HepG2 (cell line): Measurements from ENCODE around the gene NFATC2. TPM values are rescaled to one million over a fixed set of nuclear protein-coding genes. Genes with fewer than 3 reads are reported as not detected.

Experiments used
- FLYWCH1 ChIP-seq: sonication (generic); formaldehyde crosslinking; IDR thresholded peaks from 2 replicates; pipeline ENCODE4 v1.8.1; 2023; ENCODE audit warnings: mild to moderate bottlenecking, missing genetic modification reagents
- NR2F2 ChIP-seq: IDR thresholded peaks from 2 replicates; pipeline ENCODE4 v1.6.1; 2012; ENCODE audit warnings: low read depth, inconsistent platforms, borderline replicate concordance
- RELA ChIP-seq: sonication (generic); formaldehyde crosslinking; IDR thresholded peaks from 2 replicates; pipeline ENCODE4 v1.4.0; 2020; ENCODE audit warnings: missing genetic modification reagents
- SOX6 ChIP-seq, 2 experiments: fragments of 450-650 bp in 1 of 2; sonication (generic) in 1 of 2; formaldehyde crosslinking in 1 of 2; IDR thresholded peaks; 2 replicates each; pipeline versions ENCODE4 v1.4.0 to v1.6.1; 2017 to 2020; ENCODE audit warnings: antibody characterized with exemption in 1 of 2, mild to moderate bottlenecking in 1 of 2, missing genetic modification reagents in 1 of 2
- TBX3 ChIP-seq: fragments of 450-650 bp; IDR thresholded peaks from 2 replicates; pipeline ENCODE4 v1.6.1; 2017; ENCODE audit warnings: antibody characterized with exemption, mild to moderate bottlenecking, inconsistent platforms, borderline replicate concordance
- ZBTB7B ChIP-seq: sonication (generic); formaldehyde crosslinking; IDR thresholded peaks from 2 replicates; pipeline ENCODE4 v1.4.0; 2020; ENCODE audit warnings: missing genetic modification reagents
- ZNF569 ChIP-seq: sonication (generic); formaldehyde crosslinking; IDR thresholded peaks from 2 replicates; pipeline ENCODE4 v1.5.0; 2020; ENCODE audit warnings: mild to moderate bottlenecking, missing genetic modification reagents, moderate library complexity, borderline replicate concordance
- polyA plus RNA-seq, 8 experiments: library from polyadenylated mRNA; depleted of rRNA in 3 of 8; stranded (reverse) in 7 of 8; unstranded in 1 of 8; fragments of >200 nt; fragmentation: Illumina TruSeq in 4 of 8; extraction: Trizol in 4 of 8; gene quantifications; 2 replicates each; pipeline versions ENCODE4 v1.2.1 to v1.2.3, GENCODE V29; 2011 to 2016; ENCODE audit warnings: low read depth in 4 of 8, missing spikeins in 1 of 8, mixed read lengths in 1 of 8; ENCODE audit not compliant: insufficient read depth in 1 of 8
- total RNA-seq, 5 experiments: library from RNA; depleted of rRNA; stranded (reverse); fragments of >200 nt; fragmentation: Illumina TruSeq; extraction: Trizol; gene quantifications; 2 replicates each; pipeline ENCODE4 v1.2.3, GENCODE V29; 2016; ENCODE audit warnings: low read depth in 1 of 5
- TF ChIP-seq, protein P1 (sequence below): sonication (generic); formaldehyde crosslinking; IDR thresholded peaks from 2 replicates; pipeline ENCODE4 v1.4.0; 2020; ENCODE audit warnings: missing genetic modification reagents
- TF ChIP-seq, protein P2 (sequence below): sonication (generic); formaldehyde crosslinking; IDR thresholded peaks from 2 replicates; pipeline ENCODE4 v1.4.0; 2020; ENCODE audit warnings: mild to moderate bottlenecking, missing genetic modification reagents
- TF ChIP-seq, protein P3 (sequence below): IDR thresholded peaks from 2 replicates; pipeline ENCODE4 v1.6.1; 2016; ENCODE audit warnings: low read depth
- TF ChIP-seq, protein P4 (sequence below): sonication (generic); formaldehyde crosslinking; IDR thresholded peaks from 2 replicates; pipeline ENCODE4 v1.4.0; 2020; ENCODE audit warnings: mild to moderate bottlenecking, missing genetic modification reagents, borderline replicate concordance
- TF ChIP-seq, protein P5 (sequence below): sonication (generic); formaldehyde crosslinking; IDR thresholded peaks from 2 replicates; pipeline ENCODE4 v1.9.0; 2021; ENCODE audit warnings: missing genetic modification reagents, mild to moderate bottlenecking, borderline replicate concordance
- TF ChIP-seq, protein P6 (sequence below), 2 experiments: IDR thresholded peaks; 2 replicates each; pipeline ENCODE4 v1.6.1; 2011 to 2012; ENCODE audit warnings: low read length in 2 of 2, borderline replicate concordance in 1 of 2, low read depth in 1 of 2, mild to moderate bottlenecking in 1 of 2, moderate library complexity in 1 of 2
- TF ChIP-seq, protein P7 (sequence below): IDR thresholded peaks from 2 replicates; pipeline ENCODE4 v1.6.1; 2016; ENCODE audit warnings: mild to moderate bottlenecking, missing biosample characterization, missing genetic modification reagents

NFATC2 gene
- total and polyA plus RNA-seq, 2 of the 13 experiments (the other 11 are each of a cell fraction or from before 2014, with no cell fraction given), result 1.9 to 3.3 TPM

DNA sequence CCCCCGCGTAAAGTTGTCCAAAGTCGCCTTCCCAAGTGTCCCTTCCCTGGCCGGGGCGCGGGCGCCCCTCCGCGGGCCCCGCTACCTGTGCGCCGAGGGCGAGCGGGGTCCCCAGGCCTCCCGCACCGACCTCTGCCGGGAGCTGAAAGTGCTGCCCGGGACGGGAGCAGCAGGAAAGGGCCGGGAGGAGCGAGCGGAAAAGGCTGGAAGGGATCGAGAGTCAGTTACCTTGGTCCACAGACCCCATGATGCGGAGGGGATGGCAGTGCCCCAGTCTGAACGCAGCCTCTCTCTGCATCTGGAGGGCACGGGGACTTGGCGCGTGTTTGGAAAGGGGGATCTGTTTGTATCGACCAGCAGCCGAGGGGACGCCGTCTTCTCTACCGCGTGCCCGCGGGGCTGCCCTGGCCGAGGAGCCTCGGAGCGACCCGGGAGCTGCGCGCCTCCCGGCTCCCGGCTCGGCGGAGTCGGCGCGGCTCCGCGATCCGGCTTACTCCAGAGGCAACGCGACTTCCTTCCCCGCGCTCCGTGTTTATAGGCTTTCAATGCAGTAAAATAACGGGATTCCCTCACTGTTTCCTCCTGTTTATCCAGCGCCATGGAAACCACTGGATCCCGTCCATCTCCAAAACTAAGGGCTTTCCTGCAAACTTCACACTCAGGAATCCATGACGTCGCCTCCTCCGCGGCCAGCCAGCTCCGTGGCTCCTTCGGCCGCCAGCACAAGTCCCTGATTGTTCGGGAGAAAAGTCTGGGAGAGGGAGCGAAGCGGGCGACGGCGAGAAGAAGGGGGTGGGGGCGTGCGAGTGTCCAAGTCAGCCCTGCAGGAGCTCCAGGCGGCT, 20.0 kb upstream of the NFATC2 start (continued):
- TF ChIP-seq, protein P1, sequence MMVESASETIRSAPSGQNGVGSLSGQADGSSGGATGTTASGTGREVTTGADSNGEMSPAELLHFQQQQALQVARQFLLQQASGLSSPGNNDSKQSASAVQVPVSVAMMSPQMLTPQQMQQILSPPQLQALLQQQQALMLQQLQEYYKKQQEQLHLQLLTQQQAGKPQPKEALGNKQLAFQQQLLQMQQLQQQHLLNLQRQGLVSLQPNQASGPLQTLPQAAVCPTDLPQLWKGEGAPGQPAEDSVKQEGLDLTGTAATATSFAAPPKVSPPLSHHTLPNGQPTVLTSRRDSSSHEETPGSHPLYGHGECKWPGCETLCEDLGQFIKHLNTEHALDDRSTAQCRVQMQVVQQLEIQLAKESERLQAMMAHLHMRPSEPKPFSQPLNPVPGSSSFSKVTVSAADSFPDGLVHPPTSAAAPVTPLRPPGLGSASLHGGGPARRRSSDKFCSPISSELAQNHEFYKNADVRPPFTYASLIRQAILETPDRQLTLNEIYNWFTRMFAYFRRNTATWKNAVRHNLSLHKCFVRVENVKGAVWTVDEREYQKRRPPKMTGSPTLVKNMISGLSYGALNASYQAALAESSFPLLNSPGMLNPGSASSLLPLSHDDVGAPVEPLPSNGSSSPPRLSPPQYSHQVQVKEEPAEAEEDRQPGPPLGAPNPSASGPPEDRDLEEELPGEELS (CRISPR knock-in tag), result 0 out of 2 replicates have a peak, but pooled peaks have one; percentile 11
- TF ChIP-seq, protein P2, sequence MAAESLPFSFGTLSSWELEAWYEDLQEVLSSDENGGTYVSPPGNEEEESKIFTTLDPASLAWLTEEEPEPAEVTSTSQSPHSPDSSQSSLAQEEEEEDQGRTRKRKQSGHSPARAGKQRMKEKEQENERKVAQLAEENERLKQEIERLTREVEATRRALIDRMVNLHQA (CRISPR knock-in tag), result no peak
- TF ChIP-seq, protein P3, sequence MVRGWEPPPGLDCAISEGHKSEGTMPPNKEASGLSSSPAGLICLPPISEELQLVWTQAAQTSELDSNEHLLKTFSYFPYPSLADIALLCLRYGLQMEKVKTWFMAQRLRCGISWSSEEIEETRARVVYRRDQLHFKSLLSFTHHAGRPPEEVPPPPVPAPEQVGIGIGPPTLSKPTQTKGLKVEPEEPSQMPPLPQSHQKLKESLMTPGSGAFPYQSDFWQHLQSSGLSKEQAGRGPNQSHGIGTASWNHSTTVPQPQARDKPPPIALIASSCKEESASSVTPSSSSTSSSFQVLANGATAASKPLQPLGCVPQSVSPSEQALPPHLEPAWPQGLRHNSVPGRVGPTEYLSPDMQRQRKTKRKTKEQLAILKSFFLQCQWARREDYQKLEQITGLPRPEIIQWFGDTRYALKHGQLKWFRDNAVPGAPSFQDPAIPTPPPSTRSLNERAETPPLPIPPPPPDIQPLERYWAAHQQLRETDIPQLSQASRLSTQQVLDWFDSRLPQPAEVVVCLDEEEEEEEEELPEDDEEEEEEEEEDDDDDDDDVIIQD, result no peak
- TF ChIP-seq, protein P4, sequence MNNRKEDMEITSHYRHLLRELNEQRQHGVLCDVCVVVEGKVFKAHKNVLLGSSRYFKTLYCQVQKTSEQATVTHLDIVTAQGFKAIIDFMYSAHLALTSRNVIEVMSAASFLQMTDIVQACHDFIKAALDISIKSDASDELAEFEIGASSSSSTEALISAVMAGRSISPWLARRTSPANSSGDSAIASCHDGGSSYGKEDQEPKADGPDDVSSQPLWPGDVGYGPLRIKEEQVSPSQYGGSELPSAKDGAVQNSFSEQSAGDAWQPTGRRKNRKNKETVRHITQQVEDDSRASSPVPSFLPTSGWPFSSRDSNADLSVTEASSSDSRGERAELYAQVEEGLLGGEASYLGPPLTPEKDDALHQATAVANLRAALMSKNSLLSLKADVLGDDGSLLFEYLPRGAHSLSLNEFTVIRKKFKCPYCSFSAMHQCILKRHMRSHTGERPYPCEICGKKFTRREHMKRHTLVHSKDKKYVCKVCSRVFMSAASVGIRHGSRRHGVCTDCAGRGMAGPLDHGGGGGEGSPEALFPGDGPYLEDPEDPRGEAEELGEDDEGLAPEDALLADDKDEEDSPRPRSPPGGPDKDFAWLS, result no peak
- TF ChIP-seq FLYWCH1 (CRISPR knock-in tag) (no peak), RELA (CRISPR knock-in tag) (no peak), TBX3 (no peak), SOX6 (IDR thresholded peaks at IDR 0.05) (no peak), SOX6 (CRISPR knock-in tag; IDR thresholded peaks at IDR 0.05) (no peak), NR2F2 (no peak), ZNF569 (CRISPR knock-in tag) (no peak; the same call in 1 of the 2 replicates), ZBTB7B (peak; percentile 89)
- TF ChIP-seq, protein P5, sequence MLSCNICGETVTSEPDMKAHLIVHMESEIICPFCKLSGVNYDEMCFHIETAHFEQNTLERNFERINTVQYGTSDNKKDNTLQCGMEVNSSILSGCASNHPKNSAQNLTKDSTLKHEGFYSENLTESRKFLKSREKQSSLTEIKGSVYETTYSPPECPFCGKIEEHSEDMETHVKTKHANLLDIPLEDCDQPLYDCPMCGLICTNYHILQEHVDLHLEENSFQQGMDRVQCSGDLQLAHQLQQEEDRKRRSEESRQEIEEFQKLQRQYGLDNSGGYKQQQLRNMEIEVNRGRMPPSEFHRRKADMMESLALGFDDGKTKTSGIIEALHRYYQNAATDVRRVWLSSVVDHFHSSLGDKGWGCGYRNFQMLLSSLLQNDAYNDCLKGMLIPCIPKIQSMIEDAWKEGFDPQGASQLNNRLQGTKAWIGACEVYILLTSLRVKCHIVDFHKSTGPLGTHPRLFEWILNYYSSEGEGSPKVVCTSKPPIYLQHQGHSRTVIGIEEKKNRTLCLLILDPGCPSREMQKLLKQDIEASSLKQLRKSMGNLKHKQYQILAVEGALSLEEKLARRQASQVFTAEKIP (CRISPR knock-in tag), result no peak
- TF ChIP-seq, protein P6, sequence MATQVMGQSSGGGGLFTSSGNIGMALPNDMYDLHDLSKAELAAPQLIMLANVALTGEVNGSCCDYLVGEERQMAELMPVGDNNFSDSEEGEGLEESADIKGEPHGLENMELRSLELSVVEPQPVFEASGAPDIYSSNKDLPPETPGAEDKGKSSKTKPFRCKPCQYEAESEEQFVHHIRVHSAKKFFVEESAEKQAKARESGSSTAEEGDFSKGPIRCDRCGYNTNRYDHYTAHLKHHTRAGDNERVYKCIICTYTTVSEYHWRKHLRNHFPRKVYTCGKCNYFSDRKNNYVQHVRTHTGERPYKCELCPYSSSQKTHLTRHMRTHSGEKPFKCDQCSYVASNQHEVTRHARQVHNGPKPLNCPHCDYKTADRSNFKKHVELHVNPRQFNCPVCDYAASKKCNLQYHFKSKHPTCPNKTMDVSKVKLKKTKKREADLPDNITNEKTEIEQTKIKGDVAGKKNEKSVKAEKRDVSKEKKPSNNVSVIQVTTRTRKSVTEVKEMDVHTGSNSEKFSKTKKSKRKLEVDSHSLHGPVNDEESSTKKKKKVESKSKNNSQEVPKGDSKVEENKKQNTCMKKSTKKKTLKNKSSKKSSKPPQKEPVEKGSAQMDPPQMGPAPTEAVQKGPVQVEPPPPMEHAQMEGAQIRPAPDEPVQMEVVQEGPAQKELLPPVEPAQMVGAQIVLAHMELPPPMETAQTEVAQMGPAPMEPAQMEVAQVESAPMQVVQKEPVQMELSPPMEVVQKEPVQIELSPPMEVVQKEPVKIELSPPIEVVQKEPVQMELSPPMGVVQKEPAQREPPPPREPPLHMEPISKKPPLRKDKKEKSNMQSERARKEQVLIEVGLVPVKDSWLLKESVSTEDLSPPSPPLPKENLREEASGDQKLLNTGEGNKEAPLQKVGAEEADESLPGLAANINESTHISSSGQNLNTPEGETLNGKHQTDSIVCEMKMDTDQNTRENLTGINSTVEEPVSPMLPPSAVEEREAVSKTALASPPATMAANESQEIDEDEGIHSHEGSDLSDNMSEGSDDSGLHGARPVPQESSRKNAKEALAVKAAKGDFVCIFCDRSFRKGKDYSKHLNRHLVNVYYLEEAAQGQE (IDR thresholded peaks at IDR 0.05; ENCODE audit: borderline replicate concordance in 1 of 2, low read depth in 1 of 2, low read length in 2 of 2), result no peak
- TF ChIP-seq, protein P7, sequence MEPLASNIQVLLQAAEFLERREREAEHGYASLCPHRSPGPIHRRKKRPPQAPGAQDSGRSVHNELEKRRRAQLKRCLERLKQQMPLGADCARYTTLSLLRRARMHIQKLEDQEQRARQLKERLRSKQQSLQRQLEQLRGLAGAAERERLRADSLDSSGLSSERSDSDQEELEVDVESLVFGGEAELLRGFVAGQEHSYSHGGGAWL (CRISPR knock-in tag), result 0 out of 2 replicates have a peak, but pooled peaks have one; percentile 64
